Hindlimb muscle (tissue), 1 donor: ENCODE measurements around the gene SYT2. TPM values are rescaled to one million over a fixed set of nuclear protein-coding genes. Genes with fewer than 3 reads are reported as not detected.
"Not testable (repeated sequence)": the region's sequence is repeated elsewhere in the genome, so short reads cannot be mapped to it uniquely, and the experiment has no call there.

Experiments
- DNase-seq: peaks from one replicate; pipeline ENCODE4 v3.0.0-alpha.2; 2013
- polyA plus RNA-seq: library from polyadenylated mRNA; unstranded; fragments of 120-200 nt; gene quantifications from one replicate; pipeline ENCODE4 v1.2.1, GENCODE V29; 2013; ENCODE audit not compliant: insufficient read length

Gene SYT2
- polyA plus RNA-seq, 1 donor = 0.39 TPM

DNA sequence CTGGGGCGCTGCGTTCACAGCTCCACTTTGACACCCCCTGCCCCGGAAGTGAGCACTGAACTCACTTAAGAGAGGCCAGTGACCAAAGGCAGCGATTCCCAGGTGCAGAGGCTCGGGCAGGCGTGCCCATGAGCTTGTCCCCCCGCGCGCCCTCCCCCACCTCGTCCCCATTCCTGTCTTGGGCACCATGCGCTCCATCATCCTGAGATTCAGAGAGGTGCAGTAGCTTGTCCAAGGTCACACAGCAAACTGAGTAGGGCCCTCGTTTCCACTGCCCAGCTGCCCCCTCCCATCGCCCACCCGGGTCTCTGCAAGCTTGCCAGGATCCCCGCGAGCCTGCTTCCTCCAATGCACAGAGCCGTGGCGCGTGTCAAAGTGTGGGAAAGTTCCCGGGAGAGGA, 68.0 kb downstream of the SYT2 start:
- no peak for DNase-seq

DNA sequence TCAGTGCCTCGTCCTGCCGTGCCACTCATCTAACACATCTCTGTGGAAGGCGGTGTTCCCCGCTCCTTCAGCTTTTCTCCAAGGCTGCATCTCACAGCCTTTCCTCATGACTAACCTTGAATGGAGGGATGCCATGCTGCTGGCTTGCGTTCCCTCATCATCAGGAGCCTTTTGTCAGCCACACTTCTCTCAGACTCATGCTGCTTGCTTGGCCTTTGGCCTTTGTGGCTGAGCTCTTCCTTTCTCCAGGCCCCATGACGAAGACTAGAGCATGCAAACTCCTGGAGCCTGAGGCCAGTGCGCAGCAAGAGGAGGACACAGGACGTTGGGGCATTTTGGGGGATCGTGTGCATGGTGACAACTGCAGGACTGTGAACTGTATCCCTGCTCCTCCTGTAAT, 70.8 kb downstream of the SYT2 start:
- DNase-seq = no peak

DNA sequence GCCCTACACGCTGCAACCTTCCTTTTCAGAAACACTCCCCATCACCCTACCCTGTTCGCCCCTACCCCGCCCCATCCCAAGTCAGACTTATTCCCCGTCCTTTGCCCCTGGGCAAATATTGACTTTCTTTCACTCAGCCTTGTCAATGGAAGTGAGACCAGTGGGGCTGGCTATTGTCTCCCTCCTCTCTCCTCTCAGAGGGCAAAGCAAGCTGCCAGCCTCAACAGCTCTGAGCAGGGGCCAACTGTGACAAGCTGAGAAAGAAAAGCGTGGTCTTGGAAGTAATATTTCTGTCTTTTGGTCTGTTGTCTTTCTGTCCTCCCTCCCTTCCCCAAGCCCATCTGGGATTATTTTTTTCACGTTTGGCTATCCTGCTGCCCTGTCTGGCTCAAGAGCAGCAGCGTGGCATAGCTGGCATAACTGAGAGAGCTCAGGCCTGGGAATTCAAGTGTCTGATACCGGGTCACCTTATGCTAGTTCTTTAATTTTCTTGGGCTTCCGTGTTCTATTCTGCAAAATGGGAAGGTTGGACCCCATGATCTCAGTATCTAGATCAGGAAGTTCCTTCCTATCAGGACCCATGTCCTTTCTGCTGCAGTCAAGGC, 71.5 kb downstream of the SYT2 start:
- DNase-seq = not testable (repeated sequence)

DNA sequence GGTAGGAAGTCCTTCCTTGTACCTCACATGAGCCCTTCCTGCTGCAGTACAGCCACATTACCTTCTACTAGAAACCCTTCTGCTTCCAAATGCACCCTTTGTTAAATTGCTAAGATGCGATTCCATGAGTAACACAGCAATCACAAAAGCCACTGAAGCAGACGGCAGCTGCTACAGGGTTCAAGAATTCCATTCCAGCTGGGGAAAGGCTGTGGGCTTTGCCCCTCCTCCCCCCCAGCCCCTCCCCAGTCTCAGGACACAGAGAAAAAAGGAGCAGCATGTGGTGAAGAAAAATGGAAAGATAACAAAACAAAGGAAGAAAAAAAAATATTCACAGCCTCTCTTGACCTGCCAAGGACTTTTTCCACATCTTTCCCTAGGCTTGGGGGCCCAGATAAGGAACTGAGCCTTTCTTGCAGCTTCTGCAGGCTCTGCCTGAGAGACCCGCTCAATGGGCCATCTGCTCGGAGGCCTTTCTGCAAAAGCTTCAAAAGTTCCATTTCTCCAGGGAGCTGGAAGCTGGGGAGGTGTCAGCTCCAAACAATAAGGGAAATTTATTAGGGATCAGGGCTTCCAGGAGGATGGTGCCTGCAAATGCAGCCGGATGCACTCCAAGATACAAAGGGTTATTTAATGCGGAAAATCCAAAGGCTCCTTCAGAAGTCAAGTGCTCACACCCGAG, 72.1 kb downstream of the SYT2 start:
- no peak for DNase-seq

DNA sequence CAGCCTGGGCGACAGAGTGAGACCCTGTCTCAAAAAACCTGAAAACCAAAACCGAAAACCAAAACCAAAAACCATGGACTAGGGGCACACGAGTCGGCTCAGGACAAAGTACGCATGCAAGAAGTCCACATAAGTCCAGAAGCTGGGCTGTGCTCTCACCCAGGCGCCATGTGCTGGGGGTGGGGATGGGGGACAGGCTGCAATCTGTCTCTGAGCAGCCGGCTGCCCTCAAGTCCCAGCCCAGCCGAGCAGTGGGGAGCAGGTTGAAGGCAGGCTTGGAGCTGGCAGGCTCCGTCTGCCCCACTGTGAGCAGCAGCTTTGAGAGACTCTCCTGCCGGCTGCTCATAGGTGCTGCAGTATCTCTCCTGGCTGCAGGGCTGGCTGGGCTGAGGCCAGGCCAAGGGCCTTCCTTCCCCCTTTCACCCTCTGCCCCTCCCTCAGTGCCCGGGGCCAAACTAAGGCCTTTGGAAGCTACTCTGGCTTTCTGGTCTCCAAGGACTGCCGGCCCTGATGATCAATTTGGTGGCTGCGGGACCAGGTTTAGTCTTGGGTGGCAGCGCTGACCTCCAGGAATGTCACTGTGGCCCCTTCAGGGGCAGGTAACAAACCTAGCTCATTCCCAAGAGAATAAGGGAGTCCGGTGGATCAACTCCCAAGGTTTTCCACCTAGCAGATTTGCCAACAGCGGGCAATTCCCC, 72.8 kb downstream of the SYT2 start:
- DNase-seq = not testable (repeated sequence)

DNA sequence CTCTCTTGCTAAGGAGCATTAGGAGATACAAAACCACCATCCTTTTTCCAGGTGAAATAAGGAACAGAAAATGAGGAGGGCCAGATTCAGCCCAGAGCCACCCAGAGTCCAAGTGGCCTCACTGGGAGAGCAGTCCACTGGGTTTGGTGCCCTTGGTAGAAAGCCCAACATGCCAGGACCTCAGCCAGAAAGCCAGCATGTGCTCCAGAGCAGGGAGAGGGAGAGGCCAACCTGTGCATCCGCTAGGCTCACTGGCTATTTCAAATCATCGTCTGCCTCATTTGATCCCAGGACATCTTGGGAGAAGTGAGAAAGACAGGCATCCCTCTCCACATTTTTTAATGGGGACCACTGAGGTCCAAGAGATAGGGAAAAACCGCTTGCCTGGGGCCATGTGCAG, 74.1 kb downstream of the SYT2 start:
- not testable (repeated sequence) for DNase-seq

DNA sequence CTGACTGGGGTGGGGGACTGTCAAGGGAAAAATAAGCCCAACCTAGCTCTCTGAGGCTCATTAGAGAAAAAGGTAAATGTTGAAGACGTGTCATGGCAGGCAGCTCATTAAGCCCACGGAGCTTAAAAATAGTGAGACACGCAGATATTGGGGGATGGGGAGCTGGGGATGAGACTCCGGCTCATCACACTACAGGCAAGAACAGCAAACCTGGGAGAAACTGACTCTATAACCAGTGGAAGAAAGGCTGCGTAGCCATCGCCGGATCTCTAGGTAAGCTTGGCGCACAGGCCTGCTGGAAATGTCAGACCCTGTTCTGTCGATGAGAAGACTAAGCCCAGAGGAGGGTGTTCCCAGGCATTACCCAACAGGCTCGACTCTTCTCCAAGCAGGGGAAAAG, 78.0 kb downstream of the SYT2 start:
- no peak for DNase-seq

DNA sequence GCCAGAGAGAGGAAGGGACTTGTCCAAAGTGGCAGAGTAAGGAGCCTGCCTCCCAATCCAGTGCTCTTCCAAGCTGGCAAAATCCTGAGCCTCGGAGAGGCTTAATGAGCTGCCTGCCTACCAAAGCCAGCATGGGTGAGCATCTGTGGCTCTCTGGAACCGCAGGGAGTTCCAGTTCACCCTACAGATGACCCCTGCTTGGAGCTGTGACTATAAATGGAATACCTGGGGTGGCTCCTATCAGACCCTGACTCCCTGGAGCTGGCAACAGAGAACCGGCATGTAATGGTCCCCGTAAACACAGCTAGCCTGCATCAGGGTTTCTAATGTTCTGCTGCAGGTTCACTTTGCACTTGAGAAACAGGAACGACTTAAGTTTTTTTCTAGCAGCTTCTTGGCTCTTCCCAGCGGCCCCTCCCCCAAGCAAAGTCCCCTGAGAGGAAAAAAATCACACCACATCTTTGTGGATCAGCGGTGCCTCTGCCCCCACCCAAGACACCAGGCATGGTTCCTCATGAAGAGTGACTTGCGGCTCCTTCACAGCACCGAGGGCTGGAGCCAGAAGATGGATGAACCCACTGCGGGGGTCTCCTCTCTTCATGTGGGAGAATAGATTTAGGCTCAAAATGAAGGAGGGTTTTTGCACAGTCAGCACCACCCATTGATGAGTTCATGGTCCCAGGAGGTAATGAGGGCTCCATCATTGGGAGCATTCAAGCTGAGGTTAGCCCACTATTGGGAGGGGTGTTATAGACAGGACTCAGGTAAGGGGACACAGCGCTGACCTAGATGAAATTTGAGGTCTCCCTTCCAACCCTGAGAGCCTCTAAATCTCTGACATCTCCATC, 79.0 kb downstream of the SYT2 start:
- no peak for DNase-seq

DNA sequence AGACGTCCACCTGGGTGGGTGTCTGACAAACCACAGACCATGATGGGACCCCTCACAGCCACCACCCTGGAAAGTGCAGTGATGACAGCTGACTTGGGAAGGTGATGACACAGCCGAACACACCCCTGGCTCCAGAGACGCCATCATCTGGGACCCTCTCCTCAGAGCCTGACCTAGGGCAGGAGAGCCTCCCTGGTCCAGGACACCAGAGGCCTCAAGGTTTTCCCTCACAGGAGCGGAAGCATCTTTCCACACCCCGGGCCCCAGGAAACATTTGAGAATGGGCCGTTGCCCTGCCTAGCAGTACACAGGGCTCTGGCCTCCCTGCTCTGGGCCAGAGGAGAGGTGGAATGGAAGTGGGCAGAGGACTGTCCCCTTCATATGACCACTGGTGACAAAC, 79.7 kb downstream of the SYT2 start:
- DNase-seq = no peak

DNA sequence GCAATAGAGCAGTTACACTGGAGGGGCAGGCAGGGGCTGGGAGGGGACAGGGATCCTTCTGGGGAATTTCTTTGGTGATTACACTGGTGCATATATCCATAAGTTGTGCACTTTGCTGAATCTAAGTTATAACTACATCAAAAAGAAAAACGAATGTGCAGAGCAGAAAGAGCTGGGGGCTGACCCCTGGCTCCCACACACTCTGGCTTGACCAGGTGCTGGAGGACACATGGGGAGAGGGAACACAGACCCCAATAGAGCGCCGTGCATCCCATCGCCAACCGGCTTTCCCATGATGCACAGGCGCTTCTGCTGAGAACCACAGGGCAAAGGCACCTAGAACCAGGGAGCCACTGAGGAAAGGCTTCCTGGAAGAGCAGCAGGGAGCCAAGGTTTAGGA, 80.2 kb downstream of the SYT2 start:
- DNase-seq = not testable (repeated sequence)

DNA sequence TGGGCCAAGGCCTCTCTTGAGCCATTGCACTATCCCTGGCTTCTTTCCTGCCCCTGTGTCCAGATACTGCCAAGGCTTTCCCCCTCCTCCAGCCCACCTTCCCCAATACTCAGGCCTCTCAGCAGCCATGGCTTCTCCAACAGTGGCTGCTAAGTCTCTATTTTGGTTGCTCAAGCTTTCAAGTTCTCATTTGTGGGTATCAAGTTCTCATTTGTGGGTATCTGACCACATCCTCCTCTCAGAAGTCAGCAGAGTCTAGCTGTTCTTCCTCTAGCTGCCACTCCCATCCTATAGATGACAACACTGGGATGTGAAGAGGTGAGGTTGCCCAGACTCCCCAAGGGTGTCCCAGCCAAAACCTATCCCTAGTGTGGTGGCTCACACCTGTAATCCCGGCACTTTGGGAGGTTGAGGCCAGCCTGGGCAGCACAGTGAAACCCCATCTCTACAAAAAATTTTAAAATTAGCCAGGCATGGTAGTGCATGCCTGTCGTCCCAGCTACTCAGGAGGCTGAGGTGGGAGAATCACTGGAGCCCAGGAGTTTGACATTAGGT, 80.9 kb downstream of the SYT2 start:
- not testable (repeated sequence) for DNase-seq

DNA sequence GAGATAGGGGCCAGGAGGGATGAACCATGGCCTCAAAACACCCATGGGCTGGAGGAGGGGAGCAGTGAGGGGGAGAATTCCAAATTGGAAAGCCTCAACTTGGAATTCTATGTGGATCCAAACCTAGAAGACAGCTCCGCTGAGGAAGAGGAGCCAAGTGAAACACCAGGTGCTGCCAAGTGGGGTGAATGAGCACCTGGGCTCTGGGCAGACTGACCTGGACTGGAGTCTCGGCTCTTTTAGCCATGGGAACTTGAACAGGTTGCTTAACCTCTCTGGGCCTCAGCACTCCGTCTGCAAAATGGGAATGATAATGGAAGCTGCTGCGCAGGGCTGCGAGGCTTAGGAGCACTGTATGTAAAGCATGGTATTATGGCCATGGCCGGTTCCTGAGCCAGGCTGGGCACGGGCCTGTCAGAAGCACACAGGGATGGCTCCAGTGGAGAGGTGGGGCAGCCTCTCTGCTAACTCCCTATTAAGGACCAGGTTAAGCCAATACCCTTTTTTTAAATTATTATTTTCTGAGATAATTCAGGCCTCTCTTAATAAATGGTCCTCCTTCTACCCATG, 81.5 kb downstream of the SYT2 start:
- DNase-seq = no peak

DNA sequence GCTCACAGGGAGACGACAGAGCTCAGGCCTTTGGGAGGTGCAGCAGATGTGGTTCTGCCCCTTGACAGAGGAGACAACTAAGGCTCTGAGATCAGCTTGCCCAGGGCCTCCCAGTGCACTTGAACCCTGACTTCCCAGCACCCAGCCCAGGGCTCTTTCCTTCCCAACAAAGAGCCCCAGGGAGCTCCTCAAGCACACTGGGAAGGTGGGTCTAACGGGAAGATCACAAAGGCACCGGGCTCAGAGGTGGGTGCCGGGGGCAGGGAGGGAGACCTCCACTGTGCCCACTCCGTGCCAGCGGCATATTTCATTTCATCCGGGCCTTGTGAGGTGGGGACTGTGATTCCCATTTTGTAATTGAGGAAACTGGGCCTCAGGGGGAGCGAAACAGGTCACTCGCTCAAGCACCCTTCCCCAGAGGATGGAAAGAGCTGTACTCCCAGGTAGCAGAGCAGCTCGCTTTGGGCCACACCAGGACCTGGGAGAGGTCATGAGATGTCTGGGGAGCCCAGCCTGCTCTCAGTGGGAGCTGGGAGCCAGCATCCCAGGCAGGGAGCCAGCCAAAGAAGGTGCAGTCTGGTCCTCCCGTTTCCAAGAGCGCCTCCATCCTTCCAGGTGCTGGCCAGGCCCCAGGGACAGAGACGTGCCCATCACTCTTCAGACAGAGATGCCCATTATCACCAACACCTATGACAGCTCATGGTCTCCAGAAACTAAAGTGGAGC, 82.3 kb downstream of the SYT2 start:
- no peak for DNase-seq

DNA sequence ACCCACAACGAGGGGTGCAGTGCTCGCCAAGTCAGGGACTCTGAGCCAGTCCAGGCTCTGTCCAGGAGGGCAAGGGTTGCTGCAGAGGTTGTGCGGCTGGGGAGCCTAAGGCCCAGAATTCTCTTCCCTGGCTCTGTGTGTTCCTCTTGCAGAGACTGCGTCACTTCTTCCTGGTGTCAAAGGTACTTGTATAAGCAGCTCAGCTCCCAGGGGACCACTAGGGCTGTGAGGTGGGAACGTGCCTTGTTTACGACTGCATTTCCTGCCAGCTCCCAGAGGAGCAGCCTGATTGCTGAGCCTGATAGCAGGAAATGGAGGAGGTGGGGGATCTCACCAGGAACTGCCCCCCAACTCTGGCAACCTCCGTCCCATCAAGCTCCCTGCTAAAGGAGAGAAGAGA, 83.2 kb downstream of the SYT2 start:
- not testable (repeated sequence) for DNase-seq

DNA sequence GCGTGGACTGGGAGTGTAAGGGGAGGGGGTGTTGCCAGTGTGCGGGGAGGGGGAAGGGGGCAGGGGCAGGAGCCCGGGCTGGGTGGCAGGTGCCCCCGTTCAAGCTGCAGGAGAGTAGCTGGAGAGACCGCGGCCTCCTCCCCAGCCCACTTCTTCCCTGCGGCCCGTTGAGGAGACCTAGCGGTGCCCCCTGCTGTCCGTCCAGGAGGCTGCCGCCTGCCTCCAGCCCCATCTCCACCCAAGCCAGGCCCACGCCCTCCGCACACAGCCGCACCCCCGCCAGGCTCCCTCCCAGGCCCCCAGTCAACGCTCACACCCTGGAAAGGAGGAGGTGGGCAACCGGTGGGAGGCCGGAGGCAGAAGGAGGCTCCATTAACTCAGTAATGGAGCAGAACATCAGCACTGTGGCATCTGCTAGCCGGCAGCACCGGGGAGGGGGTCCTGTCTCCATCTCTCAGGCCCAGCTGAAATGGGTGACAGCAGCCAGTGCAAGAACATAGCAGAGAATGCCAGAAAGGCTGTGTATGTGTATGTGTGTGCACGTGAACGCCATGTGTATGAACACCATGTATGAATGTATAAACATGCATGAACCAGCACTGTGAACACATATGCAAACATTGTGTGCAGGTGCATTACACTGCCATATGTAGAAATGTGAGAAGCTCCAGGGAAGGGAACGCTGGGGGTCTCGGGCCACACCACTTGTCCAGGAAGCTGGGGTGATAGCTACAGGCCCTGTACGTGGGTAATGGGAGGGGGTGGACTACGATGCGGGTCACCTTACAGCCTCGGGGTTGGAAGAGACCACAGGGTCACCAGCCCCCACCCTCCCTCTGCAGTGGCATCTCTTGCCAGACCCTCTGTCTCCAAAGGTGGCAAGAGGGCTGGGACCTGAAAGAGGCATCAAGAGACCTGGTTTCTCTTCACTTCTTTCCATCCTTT, 84.6 kb downstream of the SYT2 start:
- DNase-seq = no peak

DNA sequence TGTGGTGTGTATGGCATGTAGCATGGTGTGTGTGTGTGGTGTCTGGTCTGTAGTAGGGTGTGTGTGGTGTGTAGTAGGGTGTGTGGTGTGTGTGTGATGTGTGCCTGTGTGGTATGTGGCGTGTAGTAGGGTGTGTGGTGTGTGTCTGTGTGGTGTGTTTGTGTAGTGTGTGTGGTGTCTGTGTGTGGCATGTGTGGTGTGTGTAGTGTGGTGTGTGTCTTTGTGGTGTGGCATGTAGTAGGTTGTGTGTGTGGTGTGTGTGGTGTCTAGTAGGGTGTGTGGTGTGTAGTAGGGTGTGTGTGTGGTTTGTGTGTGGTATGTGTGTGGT, 85.5 kb downstream of the SYT2 start:
- DNase-seq = no peak

DNA sequence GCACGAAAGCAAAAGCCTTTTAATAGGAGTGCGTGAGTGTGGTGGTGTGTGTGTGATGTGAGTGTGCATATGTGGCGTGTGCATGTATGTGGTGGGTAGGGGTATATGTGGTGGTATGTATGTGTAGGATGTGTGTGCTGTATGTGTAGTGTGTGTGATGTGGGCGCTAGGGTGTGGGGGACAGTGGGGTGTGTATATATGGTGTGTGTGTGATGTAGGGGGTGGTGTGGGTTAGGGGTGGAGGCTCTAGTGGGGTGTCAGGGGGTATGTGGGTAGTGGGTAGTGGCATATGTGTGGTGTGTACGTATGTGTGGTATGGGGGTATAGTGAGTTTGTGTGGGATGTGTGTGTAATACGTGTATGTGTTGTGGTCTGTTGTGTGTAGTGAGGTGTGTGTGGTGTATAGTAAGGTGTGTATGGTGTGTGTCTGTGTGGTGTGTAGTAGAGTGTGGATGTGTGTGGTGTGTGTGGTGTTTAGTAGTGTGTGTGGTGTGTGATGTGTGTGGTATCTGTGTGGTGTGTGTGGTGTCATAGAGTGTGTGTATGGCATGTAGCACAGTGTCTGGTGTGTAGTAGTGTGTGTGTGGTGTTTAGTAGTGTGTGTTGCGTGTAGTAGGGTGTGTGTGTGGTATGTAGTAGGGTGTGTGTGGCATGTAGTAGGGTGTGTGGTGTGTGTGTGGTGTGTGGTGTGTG, 86.0 kb downstream of the SYT2 start:
- no peak for DNase-seq

DNA sequence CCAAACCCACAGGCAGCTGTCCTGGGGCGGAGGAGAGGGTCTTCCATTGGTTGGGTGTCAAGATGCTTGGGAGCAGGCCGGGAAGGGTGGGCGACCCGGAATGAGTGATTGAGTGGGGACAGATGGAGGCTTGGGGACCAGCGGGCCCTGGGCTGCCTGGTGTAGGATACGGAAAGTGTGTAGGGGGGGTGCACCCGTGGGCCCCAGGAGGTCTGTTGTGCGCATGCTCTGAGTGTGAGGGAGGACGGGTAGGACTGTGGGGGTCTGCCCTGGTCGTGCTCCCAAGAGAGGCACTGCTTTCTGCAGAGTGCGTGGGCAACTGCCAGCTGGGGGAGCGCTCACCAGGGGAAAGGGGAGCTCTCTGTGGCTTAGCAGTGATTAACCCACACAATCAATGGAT, 86.8 kb downstream of the SYT2 start:
- DNase-seq = not testable (repeated sequence)

DNA sequence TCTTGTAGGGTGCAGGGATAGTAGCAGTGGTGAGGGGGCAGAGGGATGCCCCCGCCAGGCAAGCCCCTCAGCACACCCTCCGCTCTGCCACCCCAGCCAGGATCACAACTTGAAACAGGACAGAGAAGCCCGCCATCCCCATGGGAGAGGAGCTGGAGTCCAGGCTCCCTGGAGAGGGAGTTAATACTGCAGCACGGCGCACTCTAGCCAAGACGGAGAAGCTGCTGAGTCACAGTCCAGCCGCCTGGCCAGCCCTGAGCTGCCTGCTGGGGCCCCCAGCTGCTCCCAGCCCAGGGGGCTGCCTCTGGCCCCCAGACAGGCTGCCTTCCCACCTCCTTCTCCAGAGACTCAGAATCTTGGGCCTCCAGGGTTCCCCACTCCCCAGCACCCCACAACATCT, 87.2 kb downstream of the SYT2 start:
- no peak for DNase-seq

DNA sequence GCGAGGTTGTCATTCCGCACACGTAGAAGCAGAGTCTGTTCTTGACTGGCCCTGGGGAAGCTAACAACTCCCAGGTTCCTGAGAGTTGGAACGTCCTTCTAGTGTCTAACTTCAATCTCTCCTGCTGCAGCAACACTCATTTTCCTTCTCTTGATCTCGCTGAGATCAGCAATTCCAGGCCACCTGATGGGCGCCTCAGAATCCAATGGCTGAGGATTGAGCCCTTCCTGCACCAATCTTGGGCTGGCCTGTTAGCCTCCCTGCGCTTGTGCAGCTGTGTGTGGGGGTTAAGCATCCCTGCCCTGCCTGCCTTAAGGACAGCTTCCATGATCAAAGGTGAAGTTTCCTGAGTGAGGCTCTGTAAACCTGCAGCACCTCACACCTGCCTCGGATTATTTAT, 87.9 kb downstream of the SYT2 start:
- DNase-seq = no peak
